ENCODE measurements around the gene NMD3. TPM values are rescaled to one million over a fixed set of nuclear protein-coding genes. Genes with fewer than 3 reads are reported as not detected.

The NMD3 gene
- total and polyA plus RNA-seq, 12 donors = 22.2 to 76.9 (median 61.4) TPM

GRCh38 chr3:161263057-161263456 lies 41.9 kb downstream of the NMD3 start:
- H3K27ac ChIP-seq = peak overlapping the region in 1 of 10 donors; percentile 22
- H3K27me3 ChIP-seq = no peaks in the 10 kb centered on the region
- ATAC-seq (peak in 1 of 8 donors; percentile 20), DNase-seq (no peak)
- peaks cover 0 to 21% (median 10%) of the 10 kb centered on the region in 9 donors for H3K4me1 ChIP-seq
- TF ChIP-seq CTCF (IDR thresholded peaks at IDR 0.05) = no peak
- 70 to 78% methylated on average over 3 of the region's 3 CpGs for WGBS, 2 donors
- H3K36me3 ChIP-seq = peaks cover 0 to 57% (median 7%) of the 10 kb centered on the region in 9 donors
- no peak overlapping the region for H3K4me3 ChIP-seq
- peaks cover 0 to 31% (median 4%) of the 10 kb centered on the region in 11 donors for H3K9me3 ChIP-seq
- intact Hi-C loops (cut with DNase I) = loop anchor here in 1 of 10 donors (10.0 kb wide), 1 partner anchor 308 kb away; no protein-coding TSS in a partner anchor

- 78 to 92% methylated on average over 1 of the region's 1 CpG for WGBS, 2 donors
These were observed 43.7 kb downstream of the NMD3 start for GRCh38 chr3:161264852-161265251.

GRCh38 chr3:161265916-161266571 lies 44.9 kb downstream of the NMD3 start:
- Histone ChIP-seq H3K9me3 (peaks cover 0 to 22% (median 2%) of the 10 kb centered on the region in 11 donors), H3K36me3 (peaks cover 0 to 39% (median 7%) of the 10 kb centered on the region in 9 donors), H3K27me3 (no peaks in the 10 kb centered on the region), H3K27ac (no peak overlapping the region), H3K4me1 (peaks cover 0 to 21% (median 10%) of the 10 kb centered on the region in 9 donors), H3K4me3 (no peak overlapping the region)
- no peak for DNase-seq
- TF ChIP-seq CTCF (IDR thresholded peaks at IDR 0.05) = no peak
- intact Hi-C loops (cut with DNase I) = loop anchor here in 1 of 10 donors (10.0 kb wide), 1 partner anchor 311 kb away; no protein-coding TSS in a partner anchor
- 96% methylated on average over 5 of the region's 5 CpGs for WGBS, 2 donors
- no peak for ATAC-seq

More at GRCh38 chr3:161264852-161265251, 43.7 kb downstream of the NMD3 start:
- intact Hi-C loops (cut with DNase I) = loop anchor here in 1 of 10 donors (10.0 kb wide), 1 partner anchor 310 kb away; no protein-coding TSS in a partner anchor
- DNase-seq = no peak
- H3K4me1 ChIP-seq = peaks cover 0 to 21% (median 10%) of the 10 kb centered on the region in 9 donors
- no peaks in the 10 kb centered on the region for H3K27me3 ChIP-seq
- H3K4me3 ChIP-seq = no peak overlapping the region
- no peak for TF ChIP-seq CTCF (IDR thresholded peaks at IDR 0.05)
- H3K36me3 ChIP-seq = peaks cover 0 to 46% (median 7%) of the 10 kb centered on the region in 9 donors
- ATAC-seq = no peak
- peaks cover 0 to 31% (median 4%) of the 10 kb centered on the region in 11 donors for H3K9me3 ChIP-seq
- no peak overlapping the region for H3K27ac ChIP-seq

- intact Hi-C loops (cut with DNase I) = loop anchor here in 1 of 10 donors (10.0 kb wide), 1 partner anchor 312 kb away; no protein-coding TSS in a partner anchor
- H3K27me3 ChIP-seq = no peaks in the 10 kb centered on the region
- H3K36me3 ChIP-seq = peaks cover 0 to 36% (median 7%) of the 10 kb centered on the region in 9 donors
- ATAC-seq (peak in 2 of 8 donors; percentile 44 to 51), DNase-seq (no peak)
- peaks cover 0 to 18% (median 0%) of the 10 kb centered on the region in 11 donors for H3K9me3 ChIP-seq
- no peak overlapping the region for H3K4me3 ChIP-seq
- 4 to 10% methylated on average over 1 of the region's 1 CpG for WGBS, 2 donors
- TF ChIP-seq CTCF (IDR thresholded peaks at IDR 0.05) = no peak
- H3K27ac ChIP-seq = no peak overlapping the region
- H3K4me1 ChIP-seq = peaks cover 0 to 21% (median 10%) of the 10 kb centered on the region in 9 donors
These were observed 45.6 kb downstream of the NMD3 start for GRCh38 chr3:161266731-161267150.

All from heart right ventricle (tissue), 16 donors.